HG03439 (cell line): ENCODE data around the gene RNF114.
A peak's percentile ranks its signal among the peaks of the same experiment; 100 is the strongest.
"Not testable (repeated sequence)": the region's sequence is repeated elsewhere in the genome, so short reads cannot be mapped to it uniquely, and the experiment has no call there.

Experiments used
- ATAC-seq: cut with Tn5 transposase; IDR thresholded peaks from one replicate; pipeline ENCODE4 v1.9.1; 2021; ENCODE audit warnings: mild to moderate bottlenecking, moderate library complexity; ENCODE audit not compliant: unreplicated experiment

RNF114 gene

DNA sequence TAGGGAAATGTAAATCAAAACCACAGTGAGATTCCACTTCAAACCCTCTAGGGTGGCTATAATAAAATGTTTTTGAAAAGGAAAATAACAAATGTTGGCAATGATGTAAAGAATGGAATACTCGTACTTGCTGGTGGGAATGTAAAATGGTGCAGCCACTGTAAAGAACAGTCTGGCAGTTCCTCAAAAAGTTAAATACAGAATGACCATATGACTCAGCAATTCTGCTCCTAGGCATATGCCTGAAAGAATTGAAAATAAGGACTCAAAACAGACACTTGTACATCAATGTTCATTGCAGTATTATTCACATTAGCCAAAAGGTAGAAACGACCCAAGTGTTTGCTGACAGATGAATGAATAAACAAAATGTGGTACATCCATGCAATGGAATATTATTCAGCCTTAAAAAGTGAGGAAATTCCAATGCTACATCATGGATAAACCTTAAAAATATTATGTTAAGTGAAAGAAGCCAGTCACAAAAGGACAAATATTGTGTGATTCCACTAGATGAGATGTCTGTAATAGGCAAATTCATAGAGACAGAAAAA is 10.2 kb upstream of the RNF114 start:
- no peak for ATAC-seq

DNA sequence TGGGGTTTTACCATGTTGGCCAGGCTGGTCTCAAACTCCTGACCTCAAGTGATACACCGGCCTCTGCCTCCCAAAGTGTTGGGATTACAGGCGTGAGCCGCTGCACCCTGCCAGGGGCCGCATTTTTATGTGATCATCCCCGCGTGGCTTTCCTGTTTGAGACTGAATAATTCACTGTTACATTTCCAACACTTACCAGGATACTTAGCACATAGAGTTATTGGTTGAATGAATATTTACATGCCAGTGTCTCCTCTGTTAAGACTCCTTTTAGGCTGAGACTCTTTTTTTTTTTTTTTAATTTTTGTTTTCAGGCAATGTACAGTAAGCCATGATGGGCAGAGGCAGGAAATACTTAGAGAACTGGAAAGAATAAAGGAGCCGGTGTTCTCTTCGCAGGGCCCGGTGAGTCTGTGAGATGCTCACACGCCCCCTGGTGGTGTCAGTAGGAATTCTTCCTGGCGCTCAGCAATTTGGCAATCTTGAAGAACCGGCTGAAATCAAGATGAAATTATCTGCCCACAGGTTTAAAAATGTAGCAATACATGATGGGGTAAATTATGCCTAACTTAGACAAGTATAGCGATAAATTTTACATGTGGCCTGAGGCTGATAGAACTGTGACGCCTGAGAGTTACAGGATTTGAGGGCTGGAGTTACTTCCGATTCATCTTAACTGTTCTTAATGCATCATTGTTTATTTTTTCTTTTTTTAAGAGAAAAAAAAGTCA is 7.6 kb upstream of the RNF114 start:
- no peak for ATAC-seq

DNA sequence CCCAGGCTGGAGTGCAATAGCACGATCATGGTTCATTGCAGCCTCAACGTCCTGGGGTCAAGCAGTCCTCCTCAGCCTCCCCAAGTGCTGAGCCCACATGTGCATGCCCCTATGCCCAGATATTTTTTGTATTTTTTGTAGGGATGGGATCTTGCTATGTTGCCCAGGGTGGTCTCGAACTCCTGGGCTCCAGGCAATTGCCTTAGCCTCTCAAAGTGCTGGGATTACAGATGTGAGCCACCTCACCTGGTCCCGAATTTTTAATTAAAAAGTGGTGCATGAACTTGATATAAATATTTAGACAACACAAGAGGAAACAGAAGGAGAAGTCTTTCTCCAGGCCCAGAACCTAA is 7.1 kb upstream of the RNF114 start:
- ATAC-seq: no peak

DNA sequence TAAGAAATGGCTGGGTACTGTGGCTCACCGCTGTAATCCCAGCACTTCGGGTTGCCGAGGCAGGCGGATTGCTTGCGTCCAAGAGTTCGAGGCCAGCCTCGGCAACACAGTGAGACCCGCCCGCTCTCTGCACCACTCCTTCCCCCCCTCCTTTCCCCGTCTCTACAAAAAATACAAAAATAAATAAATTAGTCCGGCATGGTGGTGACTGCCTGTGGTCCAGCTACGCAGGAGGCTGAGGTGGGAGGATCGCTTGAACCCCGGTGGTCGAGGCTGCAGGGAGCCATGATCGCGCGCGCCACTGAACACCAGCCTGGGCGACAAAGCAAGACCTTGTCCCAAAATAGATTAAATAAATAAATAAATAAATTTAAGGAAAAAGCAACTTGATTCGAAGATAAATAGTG is 448 bp upstream of the RNF114 start:
- ATAC-seq: peak; percentile 3

DNA sequence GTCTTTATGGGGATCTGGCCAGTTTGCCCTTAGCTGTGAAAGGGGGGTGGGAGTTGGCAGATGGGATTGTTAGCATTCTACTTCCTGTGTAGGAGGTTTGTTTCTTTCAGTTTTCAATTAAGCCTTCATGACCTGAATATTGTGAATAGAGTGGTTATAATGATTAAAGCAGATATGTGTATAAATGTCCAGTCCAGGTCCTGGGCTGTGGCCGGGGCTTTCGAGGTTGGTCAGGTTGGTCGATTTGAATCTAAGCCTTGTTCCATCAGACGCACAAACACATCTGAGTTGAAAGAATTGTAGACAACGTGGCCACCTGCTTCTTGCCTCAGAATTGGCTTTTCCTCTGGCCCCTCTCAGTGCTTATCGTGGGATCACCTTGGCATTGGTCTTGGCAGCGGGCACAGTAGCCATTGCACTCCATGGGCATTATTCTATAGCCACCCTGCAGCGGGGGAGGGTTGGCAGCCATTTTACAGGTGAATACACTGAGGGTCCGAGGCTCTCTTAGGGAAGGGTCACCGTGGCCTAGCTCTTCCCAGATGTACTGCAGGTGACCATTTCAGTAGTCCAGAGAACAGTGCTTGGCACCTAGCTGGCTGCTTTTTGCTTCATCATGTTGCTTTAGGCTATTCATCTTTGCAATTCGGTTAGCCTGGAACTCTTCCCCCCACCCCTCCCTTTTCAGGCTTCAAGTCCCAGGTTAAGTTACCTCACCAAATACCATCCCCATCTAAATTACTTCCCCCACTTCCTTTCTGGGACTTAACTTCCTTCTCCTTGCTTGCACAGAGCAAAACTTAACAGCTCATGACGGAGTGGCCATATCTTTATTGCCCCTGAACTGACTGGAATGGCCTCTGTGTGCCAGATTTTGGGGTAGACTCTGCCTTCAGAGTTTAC is 1.1 kb downstream of the RNF114 start:
- ATAC-seq: no peak

DNA sequence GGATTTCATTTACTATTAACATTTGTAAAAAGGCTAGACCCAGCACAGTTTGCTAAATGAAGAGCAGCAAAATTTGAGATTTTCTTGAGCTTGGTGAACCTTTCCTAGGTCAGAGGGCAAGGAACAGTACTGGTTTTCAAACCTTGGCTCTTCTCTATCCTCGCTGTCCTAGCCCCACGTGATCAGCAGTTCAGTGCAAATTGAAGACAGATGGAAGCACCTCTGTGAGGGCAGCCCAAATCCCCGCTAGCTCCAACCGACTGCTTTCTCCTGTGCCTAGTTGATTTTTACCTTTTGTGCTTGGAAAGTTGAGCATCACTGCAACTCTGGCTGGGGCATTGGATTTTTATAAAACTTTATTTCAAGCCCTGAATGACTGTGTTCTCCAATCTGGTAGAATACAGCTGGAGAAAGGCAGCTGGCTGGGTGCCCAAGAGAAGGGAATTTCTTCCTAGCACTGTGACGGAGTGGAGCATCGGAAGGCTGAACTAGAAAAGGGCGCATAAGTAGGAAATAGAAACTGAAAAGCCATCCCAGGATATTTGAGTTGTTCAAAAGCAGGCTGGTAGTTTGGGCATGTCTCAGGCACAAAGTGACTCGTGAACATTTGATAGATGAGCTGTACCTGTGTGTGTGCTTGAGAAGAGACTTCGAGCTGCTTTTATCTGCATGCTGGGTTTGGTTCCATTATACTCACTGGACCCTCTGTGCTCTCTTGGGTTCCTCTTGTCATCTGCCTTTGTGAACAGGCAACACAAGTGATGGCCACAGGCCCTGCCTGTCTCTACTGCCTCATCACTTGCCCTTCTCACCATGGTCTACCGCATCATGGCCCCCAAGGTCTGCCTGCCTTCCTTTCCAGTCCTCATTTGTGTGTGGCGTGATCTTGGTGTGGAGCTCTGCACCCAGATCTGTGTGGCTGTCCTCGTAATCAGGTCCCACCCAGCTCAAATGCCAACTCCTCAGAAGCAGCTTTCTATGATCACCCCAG is 2.3 kb downstream of the RNF114 start:
- no peak for ATAC-seq

DNA sequence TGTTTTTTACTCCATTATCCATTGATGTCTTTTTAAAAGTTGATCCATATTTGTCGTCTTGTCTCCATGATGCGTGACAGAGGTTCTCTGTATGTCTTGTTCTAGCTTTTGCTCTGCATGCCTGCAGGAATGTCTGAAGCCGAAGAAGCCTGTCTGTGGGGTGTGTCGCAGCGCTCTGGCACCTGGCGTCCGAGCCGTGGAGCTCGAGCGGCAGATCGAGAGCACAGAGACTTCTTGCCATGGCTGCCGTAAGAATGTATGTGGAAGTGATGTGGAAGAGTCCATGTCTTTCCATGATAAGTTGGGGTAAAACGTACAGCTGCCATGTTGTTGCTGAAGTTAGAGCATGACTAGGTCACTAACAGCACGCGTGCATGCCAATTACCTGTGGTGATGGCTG is 5.3 kb downstream of the RNF114 start:
- no peak for ATAC-seq

DNA sequence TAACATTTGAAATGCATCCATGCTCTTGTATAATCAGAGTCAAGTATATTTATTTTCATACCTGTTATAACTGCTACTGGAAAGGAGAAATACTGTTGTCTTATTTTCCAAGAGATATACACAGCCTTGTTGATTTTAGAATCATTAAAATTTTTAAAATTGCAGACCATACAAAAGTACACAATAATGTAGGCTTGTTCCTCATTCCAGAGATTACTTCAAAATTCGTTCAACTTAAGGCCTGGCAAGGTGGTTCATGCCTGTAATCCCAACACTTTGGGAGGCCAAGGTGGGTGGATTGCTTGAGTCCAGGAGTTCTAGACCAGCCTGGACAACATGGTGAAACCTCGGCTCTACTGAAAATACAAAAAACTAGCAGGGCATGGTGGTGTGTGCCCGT is 6.1 kb downstream of the RNF114 start:
- no peak for ATAC-seq

DNA sequence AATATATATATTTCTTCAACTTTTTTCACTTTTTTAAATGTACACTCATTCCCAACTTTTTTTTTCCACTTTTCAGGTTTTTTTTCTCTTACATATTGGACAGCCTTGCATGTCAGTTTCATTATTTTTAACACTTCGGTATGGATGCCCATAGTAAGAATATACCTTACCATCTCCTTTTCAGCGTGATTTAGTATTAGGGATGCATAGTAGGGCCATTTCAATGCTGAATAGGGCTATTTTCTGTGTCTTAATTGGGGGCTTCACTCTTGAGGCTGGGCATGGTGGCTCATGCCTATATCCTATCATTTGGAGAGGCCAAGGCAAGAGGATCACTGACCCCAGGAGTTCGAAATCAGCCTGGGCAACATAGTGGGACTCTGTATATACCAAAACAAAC is 6.7 kb downstream of the RNF114 start:
- ATAC-seq: no peak

DNA sequence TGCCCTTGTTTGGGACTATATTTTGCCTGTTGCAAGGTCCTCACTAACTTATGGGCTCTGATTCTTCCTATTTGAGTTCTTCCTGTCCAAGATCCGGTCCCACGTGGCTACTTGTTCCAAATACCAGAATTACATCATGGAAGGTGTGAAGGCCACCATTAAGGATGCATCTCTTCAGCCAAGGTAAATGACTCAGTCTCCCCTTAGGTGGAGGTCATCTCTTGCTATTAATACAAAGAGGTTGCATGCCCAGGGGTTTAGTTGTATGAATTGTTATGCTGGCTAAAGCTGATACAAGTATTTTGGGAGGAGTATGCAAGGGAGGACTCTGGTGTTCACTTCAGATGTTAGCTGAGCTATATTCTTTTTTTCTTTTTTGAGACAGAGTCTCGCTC is 9.1 kb downstream of the RNF114 start:
- ATAC-seq: no peak

DNA sequence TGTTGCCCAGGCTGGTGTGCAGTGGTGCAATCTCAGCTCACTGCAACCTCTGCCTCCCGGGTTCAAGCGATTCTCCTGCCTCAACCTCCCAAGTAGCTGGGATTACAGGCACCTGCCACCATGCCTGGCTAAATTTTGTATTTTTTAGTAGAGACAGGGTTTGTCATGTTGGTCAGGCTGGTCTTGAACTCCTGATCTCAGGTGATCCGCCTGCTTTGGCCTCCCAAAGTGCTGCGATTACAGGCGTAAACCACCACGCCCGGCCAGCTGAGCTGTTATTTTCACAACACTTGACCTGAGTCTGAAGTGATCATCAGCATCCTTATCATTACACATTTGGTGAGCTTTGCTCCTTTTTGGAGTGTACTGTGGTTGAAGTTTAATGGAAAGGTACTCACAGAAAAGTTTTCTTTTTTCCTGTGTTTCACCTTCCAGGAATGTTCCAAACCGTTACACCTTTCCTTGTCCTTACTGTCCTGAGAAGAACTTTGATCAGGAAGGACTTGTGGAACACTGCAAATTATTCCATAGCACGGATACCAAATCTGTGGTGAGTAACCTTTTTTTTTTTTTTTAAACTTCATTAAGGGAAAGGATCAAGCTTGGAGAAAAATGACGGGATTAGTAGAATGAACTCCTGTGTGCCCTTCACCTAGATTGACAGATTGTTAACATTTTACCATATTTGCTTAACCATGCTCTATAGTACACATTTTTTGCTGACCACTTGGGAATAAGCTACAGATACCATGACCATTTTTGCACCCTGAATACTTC is 9.7 kb downstream of the RNF114 start:
- no peak for ATAC-seq

DNA sequence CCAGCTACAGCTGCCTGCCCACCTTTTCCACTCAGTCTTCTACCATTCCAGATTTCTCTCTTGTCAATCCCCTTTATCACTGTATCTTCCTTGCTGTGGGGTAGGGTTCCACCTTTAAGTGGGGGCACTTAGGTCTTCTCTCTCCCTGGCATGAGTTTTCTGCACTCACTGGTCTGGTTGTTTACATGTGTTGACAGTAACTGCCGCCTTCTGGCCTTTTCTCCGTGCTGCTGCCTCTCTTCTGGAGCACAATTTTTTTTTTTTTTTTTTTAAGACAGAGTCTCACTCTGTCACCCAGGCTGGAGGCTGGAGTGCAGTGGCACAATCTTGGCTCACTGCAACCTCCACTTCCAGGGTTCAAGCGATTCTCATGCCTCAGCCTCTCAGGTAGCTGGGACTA is 12.0 kb downstream of the RNF114 start:
- no peak for ATAC-seq

DNA sequence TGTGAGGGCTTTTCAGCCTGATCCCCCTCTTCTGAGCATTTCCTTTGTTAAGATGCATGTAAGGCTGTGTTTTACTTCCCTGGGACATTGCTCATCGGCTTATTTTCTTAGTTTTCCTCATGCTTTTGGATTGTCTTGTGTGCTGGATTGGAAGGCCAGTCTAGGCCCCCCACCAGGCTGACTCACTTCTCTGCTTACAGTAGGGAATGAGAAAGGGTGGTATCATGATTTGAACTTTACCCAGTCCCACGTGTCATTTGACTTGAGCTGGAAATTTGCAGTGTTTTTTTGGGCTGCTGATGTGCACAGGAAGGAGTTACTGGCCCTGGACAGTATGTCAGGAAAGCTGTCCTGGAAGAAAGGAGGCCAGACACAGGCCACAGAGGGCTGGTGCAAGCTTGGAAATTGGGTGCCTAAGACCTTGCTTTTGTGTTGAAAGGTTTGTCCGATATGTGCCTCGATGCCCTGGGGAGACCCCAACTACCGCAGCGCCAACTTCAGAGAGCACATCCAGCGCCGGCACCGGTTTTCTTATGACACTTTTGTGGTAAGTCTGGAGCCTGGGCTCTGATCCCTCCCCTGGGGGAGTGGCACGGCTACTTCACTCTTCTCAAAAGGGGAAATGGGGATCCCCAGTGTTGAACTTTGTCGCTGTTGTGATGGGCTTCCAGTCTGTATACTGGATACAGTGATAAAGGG is 12.8 kb downstream of the RNF114 start:
- ATAC-seq: no peak

DNA sequence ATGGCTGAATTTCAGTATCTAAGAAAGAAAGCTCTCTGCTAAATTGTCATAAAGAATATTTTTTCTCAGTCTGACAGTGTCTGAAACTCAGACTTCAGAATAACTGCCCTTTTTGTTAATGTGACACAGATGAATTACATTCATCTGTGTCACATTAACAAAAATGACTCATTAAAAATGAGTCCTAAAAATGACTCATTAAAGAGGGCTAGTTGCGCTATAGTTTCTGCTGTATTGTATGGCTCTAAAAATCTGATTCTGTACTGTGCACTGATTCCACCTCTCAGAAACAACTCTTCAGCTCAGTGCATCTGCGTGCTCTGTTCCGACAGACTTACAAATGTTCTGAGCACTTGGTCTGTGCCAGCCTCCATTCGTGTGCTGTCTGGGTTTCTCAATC is 15.0 kb downstream of the RNF114 start:
- no peak for ATAC-seq

DNA sequence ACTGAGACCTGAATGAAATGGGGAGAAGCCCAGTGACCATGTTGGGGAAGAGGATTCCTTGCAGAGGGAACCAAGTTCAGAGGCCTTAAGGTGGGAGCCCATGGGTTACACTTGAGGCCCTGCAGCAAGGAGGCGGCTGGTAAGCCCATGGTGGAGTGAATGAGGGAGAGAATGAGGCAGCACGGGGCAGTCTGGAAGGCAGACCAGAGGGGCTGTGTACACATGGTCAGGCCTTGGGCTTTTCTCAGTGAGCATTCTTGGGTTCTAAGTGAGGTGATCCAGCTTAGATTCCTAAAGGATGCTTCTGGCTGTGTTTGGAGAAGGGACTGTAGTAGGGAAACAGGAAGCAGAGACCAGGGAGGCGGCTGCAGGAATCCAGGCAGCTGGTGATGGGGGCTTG is 19.0 kb downstream of the RNF114 start:
- no peak for ATAC-seq

DNA sequence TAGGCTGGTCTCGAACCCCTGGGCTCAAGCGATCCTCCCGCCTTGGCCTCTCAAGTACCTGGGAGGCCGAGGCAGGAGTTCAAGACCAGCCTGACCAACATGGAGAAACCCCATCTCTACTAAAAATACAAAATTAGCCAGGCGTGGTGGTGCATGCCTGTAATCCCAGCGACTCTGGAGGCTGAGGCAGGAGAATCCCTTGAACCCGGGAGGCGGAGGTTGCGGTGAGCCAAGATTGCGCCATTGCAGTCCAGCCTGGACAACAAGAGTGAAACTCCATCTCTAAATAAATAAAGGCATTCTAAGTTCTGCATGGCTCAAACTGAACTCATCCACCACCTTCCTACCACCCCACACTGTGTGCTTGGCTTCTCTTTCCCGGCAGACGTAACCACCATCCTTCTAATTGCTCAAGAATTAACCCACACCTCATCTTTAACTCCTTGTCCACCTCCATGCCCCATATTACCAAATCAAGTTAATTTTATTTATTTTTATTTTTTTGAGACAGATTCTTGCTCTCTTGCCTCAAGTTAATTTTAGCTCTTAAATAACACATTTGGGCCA is 19.7 kb downstream of the RNF114 start:
- ATAC-seq: not testable (repeated sequence)

DNA sequence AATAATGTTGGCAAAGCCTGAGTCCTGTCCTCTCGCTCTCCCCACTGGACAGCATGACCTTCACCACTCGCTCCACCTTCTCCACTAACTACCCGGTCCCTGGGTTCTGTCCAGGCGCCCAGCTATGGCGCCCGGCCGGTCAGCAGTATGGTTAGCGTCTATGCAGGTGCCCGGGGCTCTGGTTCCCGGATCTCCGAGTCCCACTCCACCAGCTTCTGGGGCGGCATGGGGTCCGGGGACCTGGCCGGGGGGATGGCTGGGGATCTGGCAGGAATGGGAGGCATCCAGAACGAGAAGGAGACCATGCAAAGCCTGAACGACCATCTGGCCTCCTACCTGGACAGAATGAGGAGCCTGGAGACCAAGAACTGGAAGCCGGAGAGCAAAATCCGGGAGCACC is 20.5 kb downstream of the RNF114 start:
- no peak for ATAC-seq

DNA sequence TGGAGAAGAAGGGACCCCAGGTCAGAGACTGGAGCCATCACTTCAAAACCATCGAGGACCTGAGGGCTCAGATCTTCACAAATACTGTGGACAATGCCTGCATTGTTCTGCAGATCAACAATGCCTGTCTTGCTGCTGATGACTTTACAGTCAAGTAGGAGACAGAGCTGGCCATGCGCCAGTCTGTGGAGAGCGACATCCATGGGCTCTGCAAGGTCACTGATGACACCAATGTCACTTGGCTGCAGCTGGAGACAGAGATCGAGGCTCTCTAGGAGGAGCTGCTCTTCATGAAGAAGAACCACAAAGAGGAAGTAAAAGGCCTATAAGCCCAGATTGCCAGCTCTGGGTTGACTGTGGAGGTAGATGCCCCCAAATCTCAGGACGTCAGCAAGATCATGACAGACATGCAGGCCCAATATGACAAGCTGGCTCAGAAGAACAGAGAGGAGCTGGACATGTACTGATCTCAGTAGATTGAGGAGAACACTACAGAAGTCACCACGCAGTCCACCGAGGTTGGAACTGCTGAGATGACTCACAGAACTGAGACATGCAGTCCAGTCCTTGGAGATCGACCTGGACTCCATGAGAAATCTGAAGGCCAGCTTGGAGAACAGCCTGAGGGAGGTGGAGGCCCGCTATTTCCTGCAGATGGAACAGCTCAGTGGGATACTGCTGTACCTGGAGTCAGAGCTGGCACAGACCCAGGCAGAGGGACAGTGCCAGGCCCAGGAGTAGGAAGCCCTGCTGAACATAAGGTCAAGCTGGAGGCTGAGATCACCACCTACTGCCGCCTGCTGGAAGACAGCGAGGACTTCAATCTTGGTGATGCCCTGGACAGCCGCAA is 21.1 kb downstream of the RNF114 start:
- ATAC-seq: not testable (repeated sequence)
